GM13976 (cell line): Measurements from ENCODE around the gene DRGX.

Source experiments
- DNase-seq: peaks from one replicate; pipeline ENCODE4 v3.0.0; 2012; ENCODE audit warnings: low spot score
- in situ Hi-C: fragments of 300-500 bp; cut with MboI; formaldehyde crosslinking; loops from one replicate; pipeline ENCODE4 v1.12.0; 2022; ENCODE audit warnings: low sequenced_read_pairs, mixed read lengths, inconsistent platforms; ENCODE audit not compliant: unreplicated experiment
- TF ChIP-seq, protein P1 (sequence below): IDR thresholded peaks from 2 replicates; pipeline ENCODE4 v1.5.1; 2012; ENCODE audit warnings: borderline replicate concordance, mild to moderate bottlenecking; ENCODE audit not compliant: insufficient read depth; ENCODE audit errors: extremely low read depth, missing control alignments, control extremely low read depth

Gene DRGX

DNA sequence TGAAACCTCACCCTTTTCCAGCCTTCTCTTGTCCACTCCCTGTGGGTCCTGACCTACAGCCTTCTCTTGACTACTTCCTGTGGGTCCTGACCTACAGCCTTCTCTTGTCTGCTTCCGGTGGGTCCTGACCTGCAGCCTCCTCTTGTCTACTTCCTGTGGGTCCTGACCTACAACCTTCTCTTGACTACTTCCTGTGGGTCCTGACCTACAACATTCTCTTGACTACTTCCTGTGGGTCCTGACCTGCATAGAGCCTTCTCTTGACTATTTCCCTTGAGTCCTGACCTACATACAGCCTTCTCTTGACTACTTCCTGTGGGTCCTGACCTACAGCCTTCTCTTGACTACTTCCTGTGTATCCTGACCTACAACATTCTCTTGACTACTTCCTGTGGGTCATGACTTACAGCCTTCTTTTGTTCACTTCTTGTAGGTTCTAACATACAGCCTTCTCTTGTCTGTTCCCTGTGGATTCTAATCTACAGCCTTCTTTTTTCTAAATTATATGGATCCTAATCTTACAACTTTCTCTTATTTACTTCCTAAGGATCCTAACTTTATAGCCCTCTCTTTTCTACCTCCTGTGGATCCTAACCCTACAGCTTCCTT is 60.4 kb downstream of the DRGX start:
- in situ Hi-C loops = no loop called here
- TF ChIP-seq, protein P1, sequence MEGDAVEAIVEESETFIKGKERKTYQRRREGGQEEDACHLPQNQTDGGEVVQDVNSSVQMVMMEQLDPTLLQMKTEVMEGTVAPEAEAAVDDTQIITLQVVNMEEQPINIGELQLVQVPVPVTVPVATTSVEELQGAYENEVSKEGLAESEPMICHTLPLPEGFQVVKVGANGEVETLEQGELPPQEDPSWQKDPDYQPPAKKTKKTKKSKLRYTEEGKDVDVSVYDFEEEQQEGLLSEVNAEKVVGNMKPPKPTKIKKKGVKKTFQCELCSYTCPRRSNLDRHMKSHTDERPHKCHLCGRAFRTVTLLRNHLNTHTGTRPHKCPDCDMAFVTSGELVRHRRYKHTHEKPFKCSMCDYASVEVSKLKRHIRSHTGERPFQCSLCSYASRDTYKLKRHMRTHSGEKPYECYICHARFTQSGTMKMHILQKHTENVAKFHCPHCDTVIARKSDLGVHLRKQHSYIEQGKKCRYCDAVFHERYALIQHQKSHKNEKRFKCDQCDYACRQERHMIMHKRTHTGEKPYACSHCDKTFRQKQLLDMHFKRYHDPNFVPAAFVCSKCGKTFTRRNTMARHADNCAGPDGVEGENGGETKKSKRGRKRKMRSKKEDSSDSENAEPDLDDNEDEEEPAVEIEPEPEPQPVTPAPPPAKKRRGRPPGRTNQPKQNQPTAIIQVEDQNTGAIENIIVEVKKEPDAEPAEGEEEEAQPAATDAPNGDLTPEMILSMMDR = no peak
- no peak for DNase-seq

DNA sequence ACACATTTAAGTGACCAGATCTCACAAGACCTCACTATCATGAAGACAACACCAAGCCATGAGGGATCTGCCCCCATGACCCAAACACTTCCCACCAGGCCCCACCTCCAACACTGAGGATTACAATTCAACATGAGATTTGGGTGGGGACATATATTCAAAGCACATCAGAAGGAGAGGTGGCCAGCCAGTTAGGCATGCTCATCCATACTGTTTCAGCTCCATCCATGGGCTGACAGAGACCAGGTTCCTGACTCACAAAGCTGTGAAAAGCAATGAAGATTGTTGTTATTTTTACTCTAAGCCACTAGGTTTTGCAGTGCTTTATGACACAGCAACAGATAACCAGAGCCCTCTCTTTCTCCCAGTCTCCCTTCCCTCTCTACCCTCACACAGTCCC is 60.9 kb downstream of the DRGX start:
- TF ChIP-seq, protein P1 = no peak
- in situ Hi-C loops = no loop called here
- no peak for DNase-seq

DNA sequence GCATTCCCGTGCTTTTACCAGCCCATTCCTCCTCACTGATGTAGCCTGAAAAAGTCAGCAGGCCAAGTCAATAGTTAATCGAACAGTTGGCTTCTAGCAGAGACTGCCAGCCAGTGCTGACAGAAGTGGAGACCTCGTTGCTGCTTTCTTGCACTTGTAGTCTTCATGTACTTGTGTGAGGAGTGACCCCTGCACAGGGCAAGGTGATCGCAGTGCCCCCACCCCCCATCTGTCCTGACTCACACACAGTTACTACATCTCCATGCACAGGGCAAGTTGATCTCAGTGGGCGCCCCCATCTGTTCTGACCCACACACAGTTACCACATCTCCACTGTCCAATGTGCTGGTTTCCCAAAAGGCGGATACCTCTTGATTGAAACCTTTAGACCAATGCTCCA is 62.7 kb downstream of the DRGX start:
- in situ Hi-C loops = no loop called here
- TF ChIP-seq, protein P1 = no peak
- no peak for DNase-seq

DNA sequence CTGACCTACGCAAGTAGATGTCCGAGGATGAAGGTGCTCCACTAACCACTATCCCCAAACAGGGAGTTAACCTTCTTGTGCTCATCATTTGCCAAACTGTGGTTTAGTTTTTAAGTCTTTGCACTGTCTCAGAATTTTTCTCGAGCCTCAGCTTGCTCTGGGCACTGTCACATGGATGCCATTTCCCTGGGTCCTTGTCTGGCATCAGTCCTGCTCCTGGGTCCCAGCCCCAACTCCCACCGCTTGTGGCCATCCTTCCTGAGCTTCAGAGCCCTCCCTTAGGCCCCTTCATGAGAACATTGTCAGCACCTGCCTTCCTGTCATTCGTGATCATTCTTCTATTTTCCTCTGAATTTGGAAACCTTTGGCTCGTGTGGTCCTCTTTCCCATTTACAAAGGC is 63.1 kb downstream of the DRGX start:
- no peak for DNase-seq
- TF ChIP-seq, protein P1 = no peak

DNA sequence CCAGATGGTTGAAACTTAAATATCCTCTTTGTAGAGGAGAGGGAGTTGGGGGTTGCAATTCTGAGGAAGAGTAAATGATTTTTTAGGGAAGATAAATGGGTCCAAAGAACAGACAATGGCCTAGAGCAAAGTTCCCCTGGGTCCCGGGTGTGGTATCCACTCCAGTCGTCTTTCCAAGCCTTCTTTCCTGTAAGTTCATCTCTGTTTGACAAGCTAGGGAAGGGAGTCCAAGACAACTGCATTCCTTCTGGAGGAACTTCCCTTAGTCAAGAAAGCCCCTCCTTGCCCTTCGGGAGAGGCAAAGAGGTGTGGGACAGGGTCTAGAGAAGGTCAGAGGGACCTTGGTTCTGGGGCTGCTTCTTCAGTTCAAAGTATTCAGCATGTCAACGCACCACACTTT is 63.6 kb downstream of the DRGX start:
- in situ Hi-C loops = no loop called here
- TF ChIP-seq, protein P1 = no peak
- no peak for DNase-seq

More for the DNA sequence above, 63.1 kb downstream of the DRGX start:
- in situ Hi-C loops = no loop called here

DNA sequence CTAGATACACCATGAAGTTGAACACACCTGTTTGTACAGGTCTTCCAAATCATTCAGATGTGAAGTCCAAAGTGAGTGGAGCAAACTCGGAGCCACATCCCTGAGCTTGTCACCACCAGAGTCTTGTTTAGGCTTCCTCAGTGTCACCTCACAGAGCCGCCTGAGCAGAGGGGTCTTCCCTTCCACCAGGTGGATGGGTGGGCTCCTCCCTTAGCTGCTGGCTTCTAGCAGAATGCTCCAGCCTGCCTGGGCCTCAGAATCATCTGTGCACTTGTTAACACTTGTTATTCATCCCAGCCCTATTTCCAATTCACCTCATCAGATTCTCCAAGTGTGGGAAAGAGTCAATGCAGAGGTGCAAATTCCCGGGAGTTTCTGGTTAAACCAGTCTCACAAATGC is 64.5 kb downstream of the DRGX start:
- in situ Hi-C loops = no loop called here
- no peak for DNase-seq
- TF ChIP-seq, protein P1 = no peak
